HG02938 (cell line): ENCODE results near the gene STRIP2.
A peak's percentile ranks its signal among the peaks of the same experiment; 100 is the strongest.
"Not testable (repeated sequence)": the region's sequence is repeated elsewhere in the genome, so short reads cannot be mapped to it uniquely, and the experiment has no call there.

Source experiments
- ATAC-seq: cut with Tn5 transposase; IDR thresholded peaks from one replicate; pipeline ENCODE4 v1.9.1; 2021; ENCODE audit warnings: mild to moderate bottlenecking, moderate library complexity; ENCODE audit not compliant: unreplicated experiment

STRIP2 gene

GRCh38 chr7:129433847-129434674, at the start of gene STRIP2:
Gene STRIP2 (plus strand): TSS chr7:129434432. CDS start chr7:129434473, 41 bp downstream.
- peak; percentile 91 for ATAC-seq

- no peak for ATAC-seq
Measured at GRCh38 chr7:129385116-129385515, 49.1 kb upstream of the STRIP2 start.

- ATAC-seq = no peak
Measured at GRCh38 chr7:129385598-129385997, 48.6 kb upstream of the STRIP2 start.

- no peak for ATAC-seq
Measured at GRCh38 chr7:129386506-129386905, 47.7 kb upstream of the STRIP2 start.

- no peak for ATAC-seq
Measured at GRCh38 chr7:129387537-129387936, 46.7 kb upstream of the STRIP2 start.

- no peak for ATAC-seq
Measured at GRCh38 chr7:129388333-129389098, 45.7 kb upstream of the STRIP2 start.

- no peak for ATAC-seq
Measured at GRCh38 chr7:129389829-129390228, 44.4 kb upstream of the STRIP2 start.

- ATAC-seq = no peak
Measured at GRCh38 chr7:129390314-129390713, 43.9 kb upstream of the STRIP2 start.

- ATAC-seq = no peak
Measured at GRCh38 chr7:129391546-129392171, 42.6 kb upstream of the STRIP2 start.

GRCh38 chr7:129393255-129393654, 41.0 kb upstream of the STRIP2 start:
- no peak for ATAC-seq

- no peak for ATAC-seq
Measured at GRCh38 chr7:129394101-129394500, 40.1 kb upstream of the STRIP2 start.

- no peak for ATAC-seq
Measured at GRCh38 chr7:129394982-129395914, 39.0 kb upstream of the STRIP2 start.

- ATAC-seq = no peak
Measured at GRCh38 chr7:129401228-129401966, 32.8 kb upstream of the STRIP2 start.

- no peak for ATAC-seq
Measured at GRCh38 chr7:129401967-129402860, 32.0 kb upstream of the STRIP2 start.

- no peak for ATAC-seq
Measured at GRCh38 chr7:129405527-129405926, 28.7 kb upstream of the STRIP2 start.

GRCh38 chr7:129410238-129410637, 24.0 kb upstream of the STRIP2 start:
- not testable (repeated sequence) for ATAC-seq

- ATAC-seq = no peak
Measured at GRCh38 chr7:129412501-129412900, 21.7 kb upstream of the STRIP2 start.

GRCh38 chr7:129417073-129417472, 17.2 kb upstream of the STRIP2 start:
- no peak for ATAC-seq
